ENCODE data around the gene C10orf143.
"Not testable (repeated sequence)": the region's sequence is repeated elsewhere in the genome, so short reads cannot be mapped to it uniquely, and the experiment has no call there.

The C10orf143 gene

GRCh38 chr10:130110246-130111112 is at the start of gene C10orf143:
TSS of gene C10orf143 (minus strand) at chr10:130110830. CDS start at chr10:130110772, 58 bp downstream.
- peak; percentile 98 for DNase-seq

DNA sequence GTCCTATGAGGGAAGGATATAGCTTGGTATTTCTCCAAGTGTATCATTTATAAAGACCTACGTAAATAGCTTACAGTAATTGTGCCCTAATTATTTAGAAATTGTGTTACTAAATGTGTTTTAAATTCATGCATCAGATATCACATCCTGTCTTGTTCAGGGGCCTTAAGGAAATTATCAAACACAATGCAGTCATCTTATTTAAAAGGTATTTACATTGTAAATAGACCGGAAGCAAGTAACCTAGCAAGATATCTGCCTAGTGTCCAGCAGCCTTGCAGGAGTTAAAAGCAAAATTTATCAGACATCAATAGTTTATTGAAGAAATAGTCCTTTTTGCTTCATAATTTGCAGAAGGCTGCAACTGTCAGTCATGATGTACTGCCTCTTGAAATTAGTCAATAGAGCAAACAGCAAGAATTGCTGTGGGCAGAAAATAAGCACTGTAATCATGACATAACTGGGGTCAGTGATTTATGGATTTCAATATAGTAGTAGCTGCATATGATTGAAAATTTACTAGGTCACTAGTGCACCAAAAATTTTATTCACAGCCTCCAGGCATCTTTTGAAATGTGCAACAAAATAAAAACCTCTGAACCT is 48.7 kb upstream of the C10orf143 start:
- DNase-seq, result peak; percentile 21

- no peak for DNase-seq
Observed at GRCh38 chr10:130146042-130146441, 35.4 kb upstream of the C10orf143 start.

- DNase-seq, result peak; percentile 30
Observed at GRCh38 chr10:130141878-130142277, 31.2 kb upstream of the C10orf143 start.

- peak; percentile 30 for DNase-seq
Observed at GRCh38 chr10:130141460-130141859, 30.8 kb upstream of the C10orf143 start.

DNA sequence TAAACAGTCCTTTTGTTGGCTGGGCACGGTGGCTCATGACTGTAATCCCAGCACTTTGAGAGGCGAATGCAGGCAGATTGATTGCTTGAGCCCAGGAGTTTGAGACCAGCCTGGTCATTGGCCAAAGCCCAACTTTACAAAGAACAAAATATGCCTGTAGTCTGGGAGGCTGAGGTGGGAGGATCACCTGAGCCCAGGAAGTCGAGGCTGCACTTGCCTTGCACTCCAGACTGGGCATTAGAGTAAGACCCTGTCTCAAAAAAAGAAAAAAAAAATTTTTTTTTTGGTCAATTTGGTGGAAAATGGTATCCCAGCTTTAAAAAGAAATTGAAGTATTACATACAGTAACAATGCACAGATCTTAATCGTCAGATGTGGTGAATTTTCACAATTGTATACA is 30.4 kb upstream of the C10orf143 start:
- no peak for DNase-seq

DNA sequence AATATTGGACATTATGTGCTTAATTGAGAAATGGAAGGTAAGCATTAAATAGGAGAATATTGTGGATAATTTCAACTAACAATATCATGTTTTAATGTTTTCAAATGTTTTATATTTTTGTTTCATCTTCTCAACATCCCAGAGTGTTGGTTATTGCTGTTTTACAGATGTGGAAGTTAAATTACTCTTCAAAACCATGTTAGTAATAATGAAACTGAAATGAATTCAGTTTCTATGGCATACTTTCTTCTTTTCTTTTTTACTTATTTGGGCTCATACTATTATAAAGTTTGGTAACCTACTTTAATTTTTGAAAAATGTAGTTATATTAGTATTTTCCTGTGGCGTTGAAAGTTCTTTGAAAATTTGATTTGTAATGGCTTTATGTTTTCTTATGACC is 29.8 kb upstream of the C10orf143 start:
- peak; percentile 17 for DNase-seq

DNA sequence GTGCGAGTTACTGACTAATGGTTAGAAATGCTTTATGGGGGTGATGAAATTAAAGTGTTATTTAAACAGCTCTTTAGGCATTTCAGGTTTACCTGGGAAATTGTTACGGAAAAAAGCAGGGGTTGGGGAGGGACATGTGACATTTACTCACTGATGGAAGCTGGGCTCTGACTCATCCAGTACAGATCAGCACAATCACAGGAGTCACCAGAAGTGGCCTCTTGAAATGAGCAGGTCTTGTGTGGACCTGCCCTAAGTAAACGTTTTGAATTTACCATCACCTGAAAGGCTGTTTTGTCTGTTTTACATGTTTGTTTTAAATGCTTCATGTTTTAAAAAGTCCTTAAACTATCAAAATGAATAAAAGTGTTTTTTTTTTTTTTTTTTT is 27.8 kb upstream of the C10orf143 start:
- peak; percentile 73 for DNase-seq

- DNase-seq, result no peak
Observed at GRCh38 chr10:130137659-130138478, 27.2 kb upstream of the C10orf143 start.

- no peak for DNase-seq
Observed at GRCh38 chr10:130137090-130137448, 26.4 kb upstream of the C10orf143 start.

- peak; percentile 92 for DNase-seq
Observed at GRCh38 chr10:130136226-130137089, 25.8 kb upstream of the C10orf143 start, which contains the start of gene GLRX3. TSS of gene GLRX3 (plus strand) at chr10:130136391. CDS start at chr10:130136421, 30 bp downstream.

DNA sequence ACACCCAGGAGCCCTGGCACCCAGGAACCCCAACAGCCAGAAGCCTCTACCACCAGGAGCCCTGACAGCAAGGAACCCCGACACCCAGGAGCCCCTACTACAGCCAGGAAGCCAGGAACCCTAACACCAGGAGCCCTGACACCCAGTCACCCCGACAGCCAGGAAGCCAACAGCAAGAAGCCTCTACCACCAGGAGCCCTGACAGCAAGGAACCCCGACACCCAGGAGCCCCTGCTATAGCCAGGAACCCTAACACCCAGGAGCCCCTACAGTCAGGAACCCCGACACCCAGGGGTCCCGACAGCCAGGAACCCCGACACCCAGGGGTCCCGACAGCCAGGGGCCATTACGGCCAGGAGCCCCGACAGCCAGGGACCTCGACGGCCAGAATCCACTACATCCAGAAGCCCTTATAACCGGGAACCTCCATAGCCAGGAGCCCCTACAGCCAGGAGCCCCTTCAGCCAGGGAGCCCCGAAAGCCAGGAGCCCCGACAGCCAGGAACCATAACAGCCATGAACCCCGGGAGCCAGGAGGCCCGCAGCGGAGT is 25.1 kb upstream of the C10orf143 start:
- DNase-seq, result no peak

DNA sequence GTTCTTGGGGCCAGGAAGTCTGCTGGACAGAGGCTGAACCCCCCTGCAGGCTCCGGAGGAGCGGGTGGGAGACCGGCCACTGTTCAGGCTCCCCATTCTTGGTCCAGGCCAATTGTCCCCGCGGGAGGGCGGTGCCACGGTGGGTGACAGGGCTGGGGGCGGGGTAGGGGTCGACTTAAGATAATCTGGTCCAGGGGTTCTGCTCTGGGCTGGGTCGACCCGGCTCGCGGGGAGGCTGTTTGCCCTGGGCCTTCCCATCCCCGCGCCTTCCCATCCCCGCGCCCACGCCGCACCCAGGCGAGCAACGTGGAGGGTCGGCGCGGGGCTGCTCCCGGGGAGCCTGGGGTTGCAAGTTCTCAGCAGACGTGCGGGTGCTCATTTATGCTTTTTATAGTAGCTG is 18.3 kb upstream of the C10orf143 start:
- no peak for DNase-seq

- no peak for DNase-seq
Observed at GRCh38 chr10:130128062-130128781, 17.6 kb upstream of the C10orf143 start.

GRCh38 chr10:130127364-130128061 is 16.9 kb upstream of the C10orf143 start:
- peak; percentile 86 for DNase-seq

- no peak for DNase-seq
Observed at GRCh38 chr10:130121486-130122079, 11.0 kb upstream of the C10orf143 start.

DNA sequence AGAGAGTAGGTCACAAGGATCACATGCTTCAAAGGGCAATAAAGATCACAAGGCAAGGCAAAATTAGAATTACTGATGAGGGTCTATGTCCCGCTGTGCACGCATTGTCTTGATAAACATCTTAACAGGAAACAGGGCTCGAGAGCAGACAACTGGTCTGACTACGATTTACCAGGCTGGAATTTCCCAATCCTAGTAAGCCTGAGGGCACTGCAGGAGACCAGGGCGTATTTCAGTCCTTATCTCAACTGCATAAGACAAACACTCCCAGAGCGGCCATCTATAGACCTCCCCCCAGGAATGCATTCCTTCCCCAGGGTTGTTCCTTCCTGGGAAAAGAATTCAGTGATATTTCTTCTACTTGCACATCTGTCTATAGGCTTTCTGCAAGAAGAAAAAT is 6.9 kb upstream of the C10orf143 start:
- DNase-seq, result not testable (repeated sequence)

GRCh38 chr10:130116942-130117341 is 6.3 kb upstream of the C10orf143 start:
- DNase-seq, result not testable (repeated sequence)

DNA sequence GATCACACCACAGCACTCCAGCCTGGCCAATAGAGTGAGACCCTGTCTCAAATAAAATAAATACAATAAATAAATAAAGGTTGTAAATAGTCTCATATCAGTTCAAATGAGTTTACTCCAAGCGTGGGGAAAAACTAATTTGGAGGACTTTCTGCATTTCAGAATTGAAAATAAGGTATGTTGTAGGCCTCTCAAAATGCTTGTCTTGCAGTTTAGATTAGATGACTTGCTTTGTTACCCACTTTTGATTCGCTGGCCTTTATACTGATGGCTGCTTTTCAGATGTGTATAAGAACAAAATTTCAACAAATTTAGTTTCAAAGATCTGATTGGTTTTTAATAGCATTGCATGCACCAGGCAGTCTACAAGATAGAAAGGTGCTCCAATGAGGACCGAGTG is 2.2 kb upstream of the C10orf143 start:
- DNase-seq, result no peak

GRCh38 chr10:130111852-130112180 is 1.2 kb upstream of the C10orf143 start:
- DNase-seq, result peak; percentile 61
